CD4-positive, alpha-beta T cell treated with Interleukin-2 at 100 ng/mL for 4 hours (primary cell): ENCODE data around the gene PDLIM5.
A peak's percentile ranks its signal among the peaks of the same experiment; 100 is the strongest.
"Not testable (repeated sequence)": the region's sequence is repeated elsewhere in the genome, so short reads cannot be mapped to it uniquely, and the experiment has no call there.

ENCODE experiments used
- DNase-seq: peaks from one replicate; pipeline ENCODE4 v3.0.0-alpha.2; 2020; ENCODE audit warnings: low spot score

Gene PDLIM5

GRCh38 chr4:94451695-94452475 lies at the start of gene PDLIM5:
TSS of gene PDLIM5 (plus strand) at chr4:94451942. CDS start at chr4:94455289, 3,347 bp downstream.
- peak; percentile 87 for DNase-seq

GRCh38 chr4:94402439-94402838 lies 49.3 kb upstream of the PDLIM5 start:
- DNase-seq: not testable (repeated sequence)

GRCh38 chr4:94403751-94404150 lies 48.0 kb upstream of the PDLIM5 start:
- DNase-seq: no peak

GRCh38 chr4:94406668-94407437 lies 44.9 kb upstream of the PDLIM5 start:
- peak; percentile 73 for DNase-seq

- DNase-seq: no peak
Measured at GRCh38 chr4:94407846-94408245, 43.9 kb upstream of the PDLIM5 start.

- DNase-seq: no peak
Measured at GRCh38 chr4:94408549-94409374, 43.0 kb upstream of the PDLIM5 start.

GRCh38 chr4:94409375-94409679 lies 42.4 kb upstream of the PDLIM5 start:
- no peak for DNase-seq

- DNase-seq: no peak
Measured at GRCh38 chr4:94409962-94410361, 41.8 kb upstream of the PDLIM5 start.

- DNase-seq: no peak
Measured at GRCh38 chr4:94410678-94411206, 41.0 kb upstream of the PDLIM5 start.

- DNase-seq: no peak
Measured at GRCh38 chr4:94411296-94411695, 40.4 kb upstream of the PDLIM5 start.

GRCh38 chr4:94412019-94412657 lies 39.6 kb upstream of the PDLIM5 start:
- no peak for DNase-seq

- DNase-seq: no peak
Measured at GRCh38 chr4:94412658-94413038, 39.1 kb upstream of the PDLIM5 start.

- no peak for DNase-seq
Measured at GRCh38 chr4:94413085-94413840, 38.5 kb upstream of the PDLIM5 start.

- DNase-seq: no peak
Measured at GRCh38 chr4:94414907-94415306, 36.8 kb upstream of the PDLIM5 start.

GRCh38 chr4:94415448-94415847 lies 36.3 kb upstream of the PDLIM5 start:
- no peak for DNase-seq

- no peak for DNase-seq
Measured at GRCh38 chr4:94416335-94416734, 35.4 kb upstream of the PDLIM5 start.

- no peak for DNase-seq
Measured at GRCh38 chr4:94416981-94417380, 34.8 kb upstream of the PDLIM5 start.

GRCh38 chr4:94419549-94419948 lies 32.2 kb upstream of the PDLIM5 start:
- no peak for DNase-seq

GRCh38 chr4:94419956-94420355 lies 31.8 kb upstream of the PDLIM5 start:
- no peak for DNase-seq

GRCh38 chr4:94420356-94420755 lies 31.4 kb upstream of the PDLIM5 start:
- no peak for DNase-seq

- no peak for DNase-seq
Measured at GRCh38 chr4:94426783-94427182, 25.0 kb upstream of the PDLIM5 start.
